Measurements from ENCODE around the gene CFAP70. TPM values are rescaled to one million over a fixed set of nuclear protein-coding genes. Genes with fewer than 3 reads are reported as not detected.

CFAP70 gene
- total RNA-seq, 2 donors from 2014 or later: 7.2 to 11.9 TPM

DNA sequence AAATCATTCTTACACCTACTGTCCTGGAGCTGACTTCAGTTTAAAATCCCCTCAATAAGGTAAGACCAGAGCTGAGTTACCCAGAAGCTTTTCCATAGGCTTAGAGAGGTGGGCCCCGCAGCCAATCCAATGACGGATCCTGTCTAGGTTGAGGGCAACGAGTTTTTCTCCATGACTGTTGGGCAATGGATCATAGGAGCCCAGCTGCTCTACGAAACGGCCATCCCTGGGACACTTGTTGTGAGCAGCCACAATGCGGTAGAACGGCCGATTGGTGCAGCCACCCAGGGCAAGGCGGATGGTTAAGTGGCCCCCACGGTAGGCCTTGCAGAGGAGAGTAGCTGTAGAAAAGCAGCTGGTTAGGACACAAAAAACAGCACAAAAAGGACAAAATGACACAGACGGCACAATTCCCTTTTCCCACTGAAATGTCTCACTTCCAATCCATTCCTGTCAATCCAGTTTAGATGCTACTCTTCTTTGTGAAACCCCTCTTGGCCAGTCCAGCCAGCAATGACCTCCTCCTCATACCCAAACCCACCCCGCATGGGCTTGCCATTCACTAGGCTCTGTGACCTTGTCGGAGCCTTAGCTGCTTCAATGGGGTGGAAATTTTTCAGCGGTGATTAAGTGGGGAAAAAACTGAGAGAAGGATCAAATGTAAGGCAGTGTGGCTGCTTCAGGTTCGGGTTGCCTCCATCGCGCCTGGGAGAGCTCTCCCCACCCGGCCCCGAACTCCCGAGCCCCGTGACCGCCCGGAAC lies 106.8 kb downstream of the CFAP70 start:
- Histone ChIP-seq H3K4me3 (peak overlapping the region; percentile 74 to 87), H3K27ac (peak overlapping the region; percentile 84 to 87), H3K9me3 (no peaks in the 10 kb centered on the region), H3K4me1 (replicated peaks) (peaks cover 10% of the 10 kb centered on the region), H3K36me3 (no peaks in the 10 kb centered on the region), H3K27me3 (replicated peaks; ENCODE audit: insufficient read depth) (no peaks in the 10 kb centered on the region)
- TF ChIP-seq POLR2AphosphoS5 (IDR thresholded peaks at IDR 0.05): no peak
- TF ChIP-seq CTCF (IDR thresholded peaks at IDR 0.05): no peak
- TF ChIP-seq POLR2A (IDR thresholded peaks at IDR 0.05): no peak
- intact Hi-C loops (cut with DNase I): loop anchor here (5.0 to 10.0 kb wide), 2 partner anchors 85 to 243 kb away; partner anchors contain the start of genes ECD, FAM149B1 and PPP3CB
- WGBS: 15% methylated on average over 23 of the region's 23 CpGs
- no peak for DNase-seq (ENCODE audit: low spot score)

DNA sequence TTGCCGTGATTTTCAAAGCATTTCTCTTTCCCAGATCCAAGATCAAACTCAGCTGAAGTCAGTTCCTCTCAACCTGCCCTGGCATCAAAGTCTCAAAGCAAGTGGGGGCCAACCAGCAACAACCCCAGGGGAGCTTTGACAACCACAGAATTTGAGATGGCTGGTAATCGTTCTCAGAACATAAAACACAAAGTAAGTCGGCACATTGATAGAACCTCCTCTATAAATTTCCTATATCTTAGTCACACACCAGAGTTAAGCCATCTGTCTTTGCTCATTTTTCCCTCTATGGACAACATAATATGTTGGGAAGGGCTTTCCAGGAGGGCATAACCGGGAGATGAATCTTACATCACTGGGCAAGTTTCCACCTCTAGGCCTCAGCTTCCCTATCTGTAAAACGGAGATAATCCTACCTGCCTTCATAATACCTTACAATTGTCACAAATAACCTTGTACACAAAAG lies 110.4 kb downstream of the CFAP70 start:
- DNase-seq (ENCODE audit: low spot score): no peak
- no peaks in the 10 kb centered on the region for H3K36me3 ChIP-seq
- no peak overlapping the region for H3K27ac ChIP-seq
- intact Hi-C loops (cut with DNase I): loop anchor here (5.0 kb wide), 1 partner anchor 151 kb away; the partner anchor contains the start of gene P4HA1
- no peak overlapping the region for H3K4me3 ChIP-seq
- 74% methylated on average over 5 of the region's 5 CpGs for WGBS
- no peaks in the 10 kb centered on the region for H3K27me3 ChIP-seq (replicated peaks; ENCODE audit: insufficient read depth)
- TF ChIP-seq POLR2AphosphoS5 (IDR thresholded peaks at IDR 0.05): no peak
- TF ChIP-seq CTCF (IDR thresholded peaks at IDR 0.05): no peak
- H3K4me1 ChIP-seq (replicated peaks): peaks cover 14% of the 10 kb centered on the region
- H3K9me3 ChIP-seq: no peaks in the 10 kb centered on the region

GRCh38 chr10:73247509-73248258 lies 111.0 kb downstream of the CFAP70 start:
- WGBS: 34% methylated on average over 4 of the region's 4 CpGs
- peak overlapping the region; percentile 81 to 83 for H3K27ac ChIP-seq
- H3K36me3 ChIP-seq: no peaks in the 10 kb centered on the region
- peak overlapping the region; percentile 71 to 79 for H3K4me3 ChIP-seq
- intact Hi-C loops (cut with DNase I): loop anchor here (5.0 kb wide), 1 partner anchor 150 kb away; the partner anchor contains the start of gene P4HA1
- DNase-seq (ENCODE audit: low spot score): no peak
- H3K4me1 ChIP-seq (replicated peaks): peaks cover 14% of the 10 kb centered on the region
- no peaks in the 10 kb centered on the region for H3K9me3 ChIP-seq
- H3K27me3 ChIP-seq (replicated peaks; ENCODE audit: insufficient read depth): no peaks in the 10 kb centered on the region
- no peak for TF ChIP-seq POLR2A (IDR thresholded peaks at IDR 0.05)
- no peak for TF ChIP-seq POLR2AphosphoS5 (IDR thresholded peaks at IDR 0.05)
- TF ChIP-seq CTCF (IDR thresholded peaks at IDR 0.05): no peak

GRCh38 chr10:73246646-73247508 lies 111.8 kb downstream of the CFAP70 start, which contains the start of gene DNAJC9:
Gene DNAJC9 (minus strand): TSS chr10:73247255. CDS start chr10:73247189, 66 bp downstream.
- Histone ChIP-seq H3K27ac (peak within 1 kb of the TSS; percentile 81 to 83), H3K9me3 (no peaks in the 10 kb centered on the region), H3K4me1 (replicated peaks) (peaks cover 14% of the 10 kb centered on the region), H3K36me3 (no peaks in the 10 kb centered on the region), H3K4me3 (peak within 1 kb of the TSS; percentile 71 to 79), H3K27me3 (replicated peaks; ENCODE audit: insufficient read depth) (no peaks in the 10 kb centered on the region)
- intact Hi-C loops (cut with DNase I): loop anchor here (5.0 kb wide), 1 partner anchor 150 kb away; the partner anchor contains the start of gene P4HA1
- peak; percentile 99 for TF ChIP-seq POLR2AphosphoS5 (IDR thresholded peaks at IDR 0.05)
- TF ChIP-seq CTCF (IDR thresholded peaks at IDR 0.05): peak; percentile 7 to 52 (median 32)
- peak; percentile 75 for TF ChIP-seq POLR2A (IDR thresholded peaks at IDR 0.05)
- DNase-seq (ENCODE audit: low spot score): peak; percentile 95
- under 1% methylated on average over 60 of the region's 78 CpGs for WGBS

Measured in prostate gland (tissue), 2 donors.